Panc1 (cell line): ENCODE results near the gene CACNA2D4. TPM values are rescaled to one million over a fixed set of nuclear protein-coding genes. Genes with fewer than 3 reads are reported as not detected.

Experiments
- ATAC-seq: fragments of 200-7000 bp; cut with Tn5 transposase; 2 replicates; pipeline ENCODE4 v1.9.1; 2020; ENCODE audit warnings: mild to moderate bottlenecking, moderate library complexity
- BruUV-seq: library from RNA; stranded (reverse); fragments of 400-500 nt; replicated peaks from 2 replicates; lab custom pipeline; 2021; lab: Mats Ljungman, UMichigan
- CTCF ChIA-PET: fragments of 300-600 bp; sonication (Branson Sonifier 250); formaldehyde crosslinking; loops from one replicate; lab custom pipeline; 2022; ENCODE audit warnings: antibody characterized with exemption; lab: Charles Lee
- POLR2A ChIA-PET: fragments of 300-600 bp; sonication (Branson Sonifier 250); formaldehyde crosslinking; loops from one replicate; lab custom pipeline; 2022; ENCODE audit warnings: antibody characterized with exemption; lab: Charles Lee
- DNase-seq: peaks from one replicate; pipeline ENCODE4 v3.0.0-alpha.2; 2010; ENCODE audit warnings: low read depth, low spot score
- H3K27ac ChIP-seq: 2 replicates; pipeline ENCODE4 v1.5.1; 2011; ENCODE audit warnings: mild to moderate bottlenecking, low read length, inconsistent platforms
- H3K27me3 ChIP-seq: fragments of 200-500 bp; sonication (Bioruptor generic); 2 replicates; pipeline ENCODE4 v1.6.0; 2014; ENCODE audit warnings: low read length, inconsistent platforms; ENCODE audit not compliant: control insufficient read depth, insufficient read depth
- H3K36me3 ChIP-seq: fragments of 200-500 bp; sonication (Bioruptor generic); 2 replicates; pipeline ENCODE4 v1.5.1; 2014; ENCODE audit warnings: inconsistent platforms, mild to moderate bottlenecking, low read length, moderate library complexity; ENCODE audit not compliant: control insufficient read depth, insufficient read depth
- H3K4me1 ChIP-seq: 2 replicates; pipeline ENCODE4 v1.5.1; 2011; ENCODE audit warnings: inconsistent platforms, mild to moderate bottlenecking, low read length, moderate library complexity; ENCODE audit not compliant: control insufficient read depth, insufficient read depth
- H3K4me3 ChIP-seq, 2 experiments: 2 replicates each; pipeline ENCODE4 v1.5.1; 2011 to 2012; ENCODE audit warnings: low read depth in 2 of 2, low read length in 2 of 2, mild to moderate bottlenecking in 2 of 2, inconsistent platforms in 1 of 2, moderate library complexity in 1 of 2
- H3K9me3 ChIP-seq: fragments of 200-500 bp; sonication (Bioruptor generic); 2 replicates; pipeline ENCODE4 v1.5.1; 2014; ENCODE audit warnings: low read depth, mild to moderate bottlenecking, inconsistent platforms, low read length, moderate library complexity; ENCODE audit not compliant: control insufficient read depth, insufficient read depth
- POLR2AphosphoS5 ChIP-seq: IDR thresholded peaks from 2 replicates; pipeline ENCODE4 v1.6.1; 2012; ENCODE audit warnings: mild to moderate bottlenecking, low read depth, low read length, moderate library complexity
- SIN3A ChIP-seq: IDR thresholded peaks from 2 replicates; pipeline ENCODE4 v1.6.1; 2012; ENCODE audit warnings: low read depth, mild to moderate bottlenecking, low read length, moderate library complexity, borderline replicate concordance; ENCODE audit not compliant: insufficient read depth
- TCF7L2 ChIP-seq: IDR thresholded peaks from 2 replicates; pipeline ENCODE4 v1.6.1; 2011; ENCODE audit warnings: mild to moderate bottlenecking, low read depth, low read length, inconsistent platforms
- in situ Hi-C: cut with HindIII; loops from 2 replicates; pipeline ENCODE4 v1.10.0; 2016; ENCODE audit warnings: low sequenced_read_pairs, low pct_unique_long_range_greater_than_20kb
- intact Hi-C: fragments of 100-400 bp; cut with micrococcal nuclease; formaldehyde crosslinking; loops from one replicate; pipeline ENCODE4 v1.10.0; 2022; ENCODE audit not compliant: unreplicated experiment
- total RNA-seq: library from RNA; stranded (reverse); gene quantifications from one replicate; pipeline ENCODE4 v1.2.1, GENCODE V29; 2021; ENCODE audit not compliant: unreplicated experiment
- TF ChIP-seq, protein P1 (sequence below): fragments of 450-650 bp; IDR thresholded peaks from 2 replicates; pipeline ENCODE4 v1.5.1; 2017; ENCODE audit warnings: mild to moderate bottlenecking
- TF ChIP-seq, protein P2 (sequence below), 2 experiments: IDR thresholded peaks; 2 replicates each; pipeline ENCODE4 v1.6.1; 2011 to 2012; ENCODE audit warnings: low read depth in 2 of 2, control low read depth in 1 of 2, low read length in 1 of 2, mild to moderate bottlenecking in 1 of 2, moderate library complexity in 1 of 2; ENCODE audit not compliant: insufficient read depth in 1 of 2

CACNA2D4 gene
- total RNA-seq, 1 experiment from 2014 or later, result 0.15 TPM

GRCh38 chr12:1845886-1846285, 72.6 kb downstream of the CACNA2D4 start:
- no peaks in the 10 kb centered on the region for H3K36me3 ChIP-seq
- no peak for TF ChIP-seq TCF7L2
- TF ChIP-seq, protein P1, sequence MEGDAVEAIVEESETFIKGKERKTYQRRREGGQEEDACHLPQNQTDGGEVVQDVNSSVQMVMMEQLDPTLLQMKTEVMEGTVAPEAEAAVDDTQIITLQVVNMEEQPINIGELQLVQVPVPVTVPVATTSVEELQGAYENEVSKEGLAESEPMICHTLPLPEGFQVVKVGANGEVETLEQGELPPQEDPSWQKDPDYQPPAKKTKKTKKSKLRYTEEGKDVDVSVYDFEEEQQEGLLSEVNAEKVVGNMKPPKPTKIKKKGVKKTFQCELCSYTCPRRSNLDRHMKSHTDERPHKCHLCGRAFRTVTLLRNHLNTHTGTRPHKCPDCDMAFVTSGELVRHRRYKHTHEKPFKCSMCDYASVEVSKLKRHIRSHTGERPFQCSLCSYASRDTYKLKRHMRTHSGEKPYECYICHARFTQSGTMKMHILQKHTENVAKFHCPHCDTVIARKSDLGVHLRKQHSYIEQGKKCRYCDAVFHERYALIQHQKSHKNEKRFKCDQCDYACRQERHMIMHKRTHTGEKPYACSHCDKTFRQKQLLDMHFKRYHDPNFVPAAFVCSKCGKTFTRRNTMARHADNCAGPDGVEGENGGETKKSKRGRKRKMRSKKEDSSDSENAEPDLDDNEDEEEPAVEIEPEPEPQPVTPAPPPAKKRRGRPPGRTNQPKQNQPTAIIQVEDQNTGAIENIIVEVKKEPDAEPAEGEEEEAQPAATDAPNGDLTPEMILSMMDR, result no peak
- TF ChIP-seq, protein P2, sequence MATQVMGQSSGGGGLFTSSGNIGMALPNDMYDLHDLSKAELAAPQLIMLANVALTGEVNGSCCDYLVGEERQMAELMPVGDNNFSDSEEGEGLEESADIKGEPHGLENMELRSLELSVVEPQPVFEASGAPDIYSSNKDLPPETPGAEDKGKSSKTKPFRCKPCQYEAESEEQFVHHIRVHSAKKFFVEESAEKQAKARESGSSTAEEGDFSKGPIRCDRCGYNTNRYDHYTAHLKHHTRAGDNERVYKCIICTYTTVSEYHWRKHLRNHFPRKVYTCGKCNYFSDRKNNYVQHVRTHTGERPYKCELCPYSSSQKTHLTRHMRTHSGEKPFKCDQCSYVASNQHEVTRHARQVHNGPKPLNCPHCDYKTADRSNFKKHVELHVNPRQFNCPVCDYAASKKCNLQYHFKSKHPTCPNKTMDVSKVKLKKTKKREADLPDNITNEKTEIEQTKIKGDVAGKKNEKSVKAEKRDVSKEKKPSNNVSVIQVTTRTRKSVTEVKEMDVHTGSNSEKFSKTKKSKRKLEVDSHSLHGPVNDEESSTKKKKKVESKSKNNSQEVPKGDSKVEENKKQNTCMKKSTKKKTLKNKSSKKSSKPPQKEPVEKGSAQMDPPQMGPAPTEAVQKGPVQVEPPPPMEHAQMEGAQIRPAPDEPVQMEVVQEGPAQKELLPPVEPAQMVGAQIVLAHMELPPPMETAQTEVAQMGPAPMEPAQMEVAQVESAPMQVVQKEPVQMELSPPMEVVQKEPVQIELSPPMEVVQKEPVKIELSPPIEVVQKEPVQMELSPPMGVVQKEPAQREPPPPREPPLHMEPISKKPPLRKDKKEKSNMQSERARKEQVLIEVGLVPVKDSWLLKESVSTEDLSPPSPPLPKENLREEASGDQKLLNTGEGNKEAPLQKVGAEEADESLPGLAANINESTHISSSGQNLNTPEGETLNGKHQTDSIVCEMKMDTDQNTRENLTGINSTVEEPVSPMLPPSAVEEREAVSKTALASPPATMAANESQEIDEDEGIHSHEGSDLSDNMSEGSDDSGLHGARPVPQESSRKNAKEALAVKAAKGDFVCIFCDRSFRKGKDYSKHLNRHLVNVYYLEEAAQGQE (IDR thresholded peaks at IDR 0.05; ENCODE audit: insufficient read depth in 1 of 2, low read depth in 2 of 2, low read length in 1 of 2), result no peak
- TF ChIP-seq SIN3A, result no peak
- TF ChIP-seq POLR2AphosphoS5, result no peak
- H3K4me3 ChIP-seq, result no peak overlapping the region
- ChIA-PET CTCF (no interaction called here), POLR2A (no interaction called here)
- H3K27me3 ChIP-seq, result no peaks in the 10 kb centered on the region
- DNase-seq (no peak), ATAC-seq (no peak; the same call in 1 of the 2 replicates)
- H3K9me3 ChIP-seq, result no peaks in the 10 kb centered on the region
- BruUV-seq, result no TSS peak
- in situ Hi-C loops, result no loop called here
- no peak overlapping the region for H3K27ac ChIP-seq
- H3K4me1 ChIP-seq, result no peaks in the 10 kb centered on the region
- intact Hi-C loops, result no loop called here

- Histone ChIP-seq H3K27me3 (no peaks in the 10 kb centered on the region), H3K4me3 (no peak overlapping the region), H3K27ac (no peak overlapping the region), H3K4me1 (no peaks in the 10 kb centered on the region), H3K9me3 (no peaks in the 10 kb centered on the region), H3K36me3 (no peaks in the 10 kb centered on the region)
- ChIA-PET CTCF (no interaction called here), POLR2A (no interaction called here)
- DNase-seq, result no peak
- no peak for ATAC-seq
- intact Hi-C loops (no loop called here), in situ Hi-C loops (no loop called here)
- TF ChIP-seq POLR2AphosphoS5 (no peak), SIN3A (no peak), TCF7L2 (no peak)
- TF ChIP-seq, protein P1, result no peak
- TF ChIP-seq, protein P2 (IDR thresholded peaks at IDR 0.05; ENCODE audit: insufficient read depth in 1 of 2, low read depth in 2 of 2, low read length in 1 of 2), result no peak
- no TSS peak for BruUV-seq
Observed at GRCh38 chr12:1845427-1845826, 73.0 kb downstream of the CACNA2D4 start.
